Activated T-cell treated with anti-CD3 and anti-CD28 coated beads, Interleukin-2, amount 50 U/mL, for 72 hours (primary cell): ENCODE data around the gene EFCAB14. TPM values are rescaled to one million over a fixed set of nuclear protein-coding genes. Genes with fewer than 3 reads are reported as not detected.

Experiments used
- ATAC-seq, 2 donors: fragments of 150-1000 bp; cut with Tn5 transposase; replicated peaks in 1 of 2; 2 replicates each; pipeline ENCODE4 v1.10.0; 2021; ENCODE audit warnings: moderate library complexity in 2 of 2, mild to moderate bottlenecking in 1 of 2
- DNase-seq, 2 donors: peaks; one replicate each; pipeline ENCODE4 v3.0.0; 2021 to 2022; ENCODE audit warnings: mixed read lengths in 1 of 2
- H3K27ac Mint-ChIP-seq: one replicate; pipeline ENCODE4 v1.8.0; 2022; ENCODE audit warnings: mild to moderate bottlenecking, moderate library complexity, mixed read lengths
- H3K27me3 Mint-ChIP-seq: one replicate; pipeline ENCODE4 v1.8.0; 2022; ENCODE audit warnings: low read depth, mixed read lengths
- H3K36me3 Mint-ChIP-seq, 2 donors: one replicate each; pipeline ENCODE4 v1.8.0; 2022; ENCODE audit warnings: mixed read lengths in 2 of 2, mild to moderate bottlenecking in 1 of 2; ENCODE audit not compliant: insufficient read depth in 2 of 2
- H3K4me1 Mint-ChIP-seq: one replicate; pipeline ENCODE4 v1.8.0; 2022; ENCODE audit warnings: low read depth, mixed read lengths
- H3K4me3 Mint-ChIP-seq, 2 donors: one replicate each; pipeline ENCODE4 v1.8.0; 2022; ENCODE audit warnings: mild to moderate bottlenecking in 2 of 2, mixed read lengths in 2 of 2, moderate library complexity in 2 of 2
- H3K9me3 Mint-ChIP-seq, 2 donors: one replicate each; pipeline ENCODE4 v1.8.0; 2022; ENCODE audit warnings: mixed read lengths in 2 of 2
- total RNA-seq, 2 donors: library from RNA; stranded (reverse); gene quantifications; one replicate each; pipeline ENCODE4 v1.2.3, GENCODE V29; 2022

EFCAB14 gene
- total RNA-seq, 2 donors from 2014 or later, result 48.6 to 50.3 TPM

DNA sequence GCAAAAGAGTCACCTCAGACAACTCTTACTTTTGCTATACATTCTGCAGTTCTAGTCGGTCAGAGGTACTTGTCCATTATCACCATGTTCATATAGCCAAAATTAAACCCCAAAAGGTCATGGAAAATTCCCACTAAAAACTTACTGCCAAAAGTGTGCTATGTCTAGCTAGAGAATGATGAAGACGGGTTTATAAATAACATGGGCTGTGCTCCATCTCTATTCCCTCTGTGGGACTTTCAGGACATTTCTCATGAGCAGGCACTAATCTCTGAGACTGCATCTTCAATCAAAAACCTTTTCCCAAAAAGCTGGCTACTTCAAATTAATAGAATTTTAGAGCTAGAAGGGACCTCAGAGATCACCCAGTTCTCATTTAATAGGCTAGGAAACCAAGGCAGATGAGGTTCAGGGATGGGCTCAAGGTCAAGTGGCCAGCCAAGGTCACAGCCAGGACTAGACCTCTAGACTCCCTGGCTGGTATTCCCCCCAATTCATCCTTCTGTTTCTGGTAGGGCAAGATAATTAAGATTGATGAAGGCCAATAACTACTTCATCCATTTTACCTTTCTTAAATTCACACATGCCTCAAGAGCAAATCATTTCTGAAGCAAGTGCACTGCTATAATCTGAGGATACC, 81.3 kb downstream of the EFCAB14 start:
- no peaks in the 10 kb centered on the region for H3K4me1 Mint-ChIP-seq
- peaks cover 4% of the 10 kb centered on the region in 2 donors for H3K36me3 Mint-ChIP-seq
- no peaks in the 10 kb centered on the region for H3K9me3 Mint-ChIP-seq
- DNase-seq (no peak), ATAC-seq (no peak)
- no peaks in the 10 kb centered on the region for H3K27me3 Mint-ChIP-seq
- H3K4me3 Mint-ChIP-seq, result no peak overlapping the region
- no peak overlapping the region for H3K27ac Mint-ChIP-seq

DNA sequence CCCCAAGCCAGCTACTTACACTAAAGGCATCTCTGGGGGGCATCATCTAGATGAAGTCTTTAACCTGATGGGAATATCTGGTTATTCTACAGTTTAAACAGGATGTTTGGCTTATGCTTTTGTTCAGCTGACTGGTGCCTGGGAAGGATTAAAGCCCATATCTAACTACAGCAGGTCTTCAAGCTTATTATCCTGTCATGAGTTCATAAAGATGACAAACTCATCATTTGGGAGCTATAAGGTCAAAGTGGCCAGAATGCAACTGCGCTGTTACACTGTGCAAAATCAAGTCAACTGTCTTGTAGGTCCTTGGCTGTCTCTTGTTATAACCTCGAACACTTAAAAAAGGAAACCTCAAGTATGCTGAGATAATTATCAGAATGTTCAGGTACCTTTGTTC, 83.7 kb downstream of the EFCAB14 start:
- no peak overlapping the region for H3K4me3 Mint-ChIP-seq
- DNase-seq, result no peak
- no peaks in the 10 kb centered on the region for H3K27me3 Mint-ChIP-seq
- H3K9me3 Mint-ChIP-seq, result no peaks in the 10 kb centered on the region
- ATAC-seq, result no peak
- H3K27ac Mint-ChIP-seq, result no peak overlapping the region
- H3K4me1 Mint-ChIP-seq, result no peaks in the 10 kb centered on the region
- H3K36me3 Mint-ChIP-seq, result peaks cover 0 to 4% of the 10 kb centered on the region in 2 donors

DNA sequence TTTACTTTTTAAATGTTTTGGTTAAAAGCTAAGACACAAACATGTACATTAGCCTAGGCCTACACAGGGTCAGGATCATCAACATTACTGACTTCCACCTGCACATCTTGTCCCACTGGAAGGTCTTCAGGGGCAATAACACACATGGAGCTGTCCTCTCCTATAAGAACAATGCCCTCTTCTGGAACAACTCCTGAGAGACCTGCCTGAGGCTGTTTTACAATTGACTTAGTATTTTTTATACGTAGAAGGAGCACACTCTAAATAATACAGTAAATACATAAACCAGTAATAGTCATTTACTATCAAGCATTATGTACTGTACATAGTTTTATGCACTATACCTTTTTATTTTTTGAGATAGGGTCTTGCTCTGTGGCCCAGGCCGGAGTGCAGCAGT, 88.2 kb downstream of the EFCAB14 start:
- DNase-seq (no peak), ATAC-seq (no peak)
- H3K27me3 Mint-ChIP-seq, result no peaks in the 10 kb centered on the region
- no peaks in the 10 kb centered on the region for H3K9me3 Mint-ChIP-seq
- H3K4me3 Mint-ChIP-seq, result no peak overlapping the region
- peaks cover 0 to 4% of the 10 kb centered on the region in 2 donors for H3K36me3 Mint-ChIP-seq
- no peaks in the 10 kb centered on the region for H3K4me1 Mint-ChIP-seq
- H3K27ac Mint-ChIP-seq, result no peak overlapping the region

Other genes with a start within 250 kb of the EFCAB14 start
- under 1 TPM in 1 of 2 donors, not detected in 1; 0.37 TPM for gene DMBX1, start 229.3 kb downstream of the EFCAB14 start, total RNA-seq
- not detected for gene KNCN, start 167.5 kb downstream of the EFCAB14 start, total RNA-seq
- 10 to 100 TPM; 35.5 to 37.5 TPM for gene MKNK1, start 114.8 kb downstream of the EFCAB14 start, total RNA-seq
- 10 to 100 TPM; 13.3 to 13.7 TPM for gene MOB3C, start 102.3 kb downstream of the EFCAB14 start, total RNA-seq
- gene ATPAF1, start 50.8 kb downstream of the EFCAB14 start, total RNA-seq, result 10 to 100 TPM; 45.7 to 47.5 TPM
- gene TEX38, start 47.3 kb downstream of the EFCAB14 start, total RNA-seq, result under 1 TPM in 1 of 2 donors, not detected in 1; 0.65 TPM
- not detected for gene CYP4B1, start 79.9 kb upstream of the EFCAB14 start, total RNA-seq
- gene CYP4A11, start 222.4 kb upstream of the EFCAB14 start, total RNA-seq, result not detected